ENCODE measurements around the gene TNRC6C. TPM values are rescaled to one million over a fixed set of nuclear protein-coding genes. Genes with fewer than 3 reads are reported as not detected.

Gene TNRC6C
- total and polyA plus RNA-seq, 2 of the 13 experiments (the other 11 are each of a cell fraction or from before 2014, with no cell fraction given): 0.66 to 4.9 TPM

GRCh38 chr17:78029697-78030096 lies 71.2 kb downstream of the TNRC6C start:
- Histone ChIP-seq H3K9me3 (ENCODE audit: low read length) (no peaks in the 10 kb centered on the region), H2AFZ (ENCODE audit: low read length) (no peak overlapping the region), H3K27ac (ENCODE audit: extremely low read length, insufficient read depth, low read length) (no peak overlapping the region), H4K20me1 (ENCODE audit: insufficient read depth, low read length) (no peaks in the 10 kb centered on the region), H3K36me3 (replicated peaks in 1 of 2; ENCODE audit: control insufficient read depth in 1 of 2, insufficient read depth in 2 of 2, low read length in 2 of 2) (peaks cover 9 to 20% of the 10 kb centered on the region in 2 experiments; a peak in 4 of 5 replicates), H3K4me3 (replicated peaks in 1 of 3; ENCODE audit: insufficient read depth in 1 of 3, low read depth in 2 of 3, low read length in 3 of 3) (no peak overlapping the region), H3K79me2 (ENCODE audit: insufficient read depth, low read length) (no peaks in the 10 kb centered on the region), H3K4me2 (ENCODE audit: low read depth, low read length) (no peak overlapping the region), H3K9ac (ENCODE audit: insufficient read depth, low read depth, low read length) (no peak overlapping the region), H3K4me1 (ENCODE audit: insufficient read depth, low read length) (no peaks in the 10 kb centered on the region), H3K27me3 (ENCODE audit: control insufficient read depth in 1 of 2, insufficient read depth in 2 of 2, low read length in 2 of 2) (no peaks in the 10 kb centered on the region)
- no TSS peak for BruUV-seq (replicated peaks)
- TF ChIP-seq XRCC5 (optimal IDR thresholded peaks at IDR 0.05; ENCODE audit: low read length) (no peak), PAXIP1 (CRISPR knock-in tag; conservative IDR thresholded peaks at IDR 0.05) (no peak), ZNF234 (CRISPR knock-in tag; conservative IDR thresholded peaks at IDR 0.05) (no peak), HINFP (CRISPR knock-in tag; IDR thresholded peaks at IDR 0.05; ENCODE audit: low read depth) (no peak), THRA (CRISPR knock-in tag; IDR thresholded peaks at IDR 0.05; ENCODE audit: borderline replicate concordance) (no peak), ZNF740 (CRISPR knock-in tag; IDR thresholded peaks at IDR 0.05) (no peak), ZNF644 (CRISPR knock-in tag; IDR thresholded peaks at IDR 0.05; ENCODE audit: low read depth) (no peak), TAF15 (IDR thresholded peaks at IDR 0.05; ENCODE audit: low read depth, low read length, poor library complexity, severe bottlenecking) (no peak), FOXP4 (CRISPR knock-in tag; IDR thresholded peaks at IDR 0.05) (no peak), ZBTB8A (CRISPR knock-in tag; IDR thresholded peaks at IDR 0.05; ENCODE audit: borderline replicate concordance, low read depth) (no peak), ZNF547 (CRISPR knock-in tag; IDR thresholded peaks at IDR 0.05) (no peak), MAFG (CRISPR knock-in tag; IDR thresholded peaks at IDR 0.05) (no peak), RORA (CRISPR knock-in tag; IDR thresholded peaks at IDR 0.05) (no peak)
- no peak for FAIRE-seq
- intact Hi-C loops (cut with micrococcal nuclease; ENCODE audit: unreplicated experiment) (no loop called here), in situ Hi-C loops (cut with HindIII; ENCODE audit: extremely low pct_ligation_motif_present, low pct_unique_long_range_greater_than_20kb) (no loop called here)
- ATAC-seq: no peak
- DNase-seq (ENCODE audit: low spot score): no peak
- ChIA-PET POLR2A (no interaction called here), CTCF (ENCODE audit: low intra/inter-chr PET ratio, low total read pairs) (no interaction called here)
- 71% methylated on average over 1 of the region's 1 CpG for WGBS (ENCODE audit: low lambda C conversion rate)
